Endothelial cell of umbilical vein (primary cell): ENCODE measurements around the gene CCDC82. TPM values are rescaled to one million over a fixed set of nuclear protein-coding genes. Genes with fewer than 3 reads are reported as not detected.

Source experiments
- BruUV-seq: library from RNA; stranded (reverse); fragments of 400-500 nt; replicated peaks from 2 replicates; lab custom pipeline; 2021; lab: Mats Ljungman, UMichigan
- CTCF ChIA-PET: fragments of 300-600, 350-600 bp; sonication (Branson Sonifier 250); formaldehyde crosslinking; loops from one replicate; lab custom pipeline; 2021; ENCODE audit warnings: antibody characterized with exemption, inconsistent platforms; lab: Charles Lee
- POLR2A ChIA-PET: fragments of 300-600, 350-600 bp; sonication (Branson Sonifier 250); formaldehyde crosslinking; loops from one replicate; lab custom pipeline; 2021; ENCODE audit warnings: antibody characterized with exemption, inconsistent platforms; lab: Charles Lee
- DNase-seq: peaks from one replicate; pipeline ENCODE4 v3.0.0-alpha.2; 2011; ENCODE audit warnings: low read depth, low spot score
- FAIRE-seq: peaks from 2 replicates; lab custom pipeline; 2011; peaks lifted over from hg19 to GRCh38; lab: Jason Lieb, UNC
- H2AFZ ChIP-seq: 2 replicates; pipeline ENCODE4 v1.6.0; 2012; ENCODE audit warnings: low read depth, low read length, control low read depth, inconsistent platforms
- H3K27ac ChIP-seq: 2 replicates; pipeline ENCODE4 v1.5.1; 2011; ENCODE audit warnings: low read depth, mild to moderate bottlenecking, control low read depth, low read length, moderate library complexity; ENCODE audit not compliant: insufficient read depth
- H3K27me3 ChIP-seq, 2 experiments: 2 replicates each; pipeline versions ENCODE4 v1.6.0 to v1.6.1; 2011; ENCODE audit warnings: low read length in 2 of 2, mixed read lengths in 1 of 2; ENCODE audit not compliant: control insufficient read depth in 2 of 2, insufficient read depth in 2 of 2
- H3K36me3 ChIP-seq, 2 experiments: 2 replicates in 1 of 2; 3 replicates in 1 of 2; pipeline ENCODE4 v1.5.1; 2011; ENCODE audit warnings: low read length in 2 of 2, mild to moderate bottlenecking in 1 of 2, moderate library complexity in 1 of 2; ENCODE audit not compliant: control insufficient read depth in 2 of 2, insufficient read depth in 2 of 2; ENCODE audit errors: extremely low read depth in 1 of 2
- H3K4me1 ChIP-seq: 3 replicates; pipeline ENCODE4 v1.5.1; 2011; ENCODE audit warnings: mild to moderate bottlenecking, low read length; ENCODE audit not compliant: control insufficient read depth, insufficient read depth; ENCODE audit errors: extremely low read depth
- H3K4me2 ChIP-seq: 2 replicates; pipeline ENCODE4 v1.6.1; 2011; ENCODE audit warnings: low read length, control low read depth, mixed read lengths; ENCODE audit not compliant: insufficient read depth
- H3K4me3 ChIP-seq, 3 experiments: fragments of 200-600 bp in 1 of 3; sonication (generic), shearing (Covaris generic) in 1 of 3; replicated peaks in 1 of 3; 2 replicates each; pipeline ENCODE4 v1.5.1; 2011 to 2016; ENCODE audit warnings: control low read depth in 3 of 3, low read length in 3 of 3, mild to moderate bottlenecking in 2 of 3, inconsistent platforms in 1 of 3, low read depth in 1 of 3, moderate library complexity in 1 of 3; ENCODE audit not compliant: insufficient read depth in 1 of 3
- H3K79me2 ChIP-seq: 2 replicates; pipeline ENCODE4 v1.6.0; 2012; ENCODE audit warnings: low read length, inconsistent platforms; ENCODE audit not compliant: control insufficient read depth, insufficient read depth
- H3K9ac ChIP-seq: replicated peaks from 2 replicates; pipeline ENCODE3; 2011; ENCODE audit warnings: low read length, control low read depth; ENCODE audit not compliant: insufficient read depth; ENCODE audit errors: extremely low read depth
- H3K9me1 ChIP-seq: replicated peaks from 3 replicates; pipeline ENCODE4 v1.6.0; 2011; ENCODE audit warnings: mild to moderate bottlenecking, low read length; ENCODE audit not compliant: control insufficient read depth, insufficient read depth; ENCODE audit errors: extremely low read depth
- H3K9me3 ChIP-seq: replicated peaks from 2 replicates; pipeline ENCODE4 v1.5.1; 2012; ENCODE audit warnings: low read length, inconsistent platforms; ENCODE audit not compliant: control insufficient read depth, insufficient read depth
- H4K20me1 ChIP-seq: replicated peaks from 2 replicates; pipeline ENCODE3; 2011; ENCODE audit warnings: mild to moderate bottlenecking, low read length; ENCODE audit not compliant: control insufficient read depth, insufficient read depth; ENCODE audit errors: extremely low read depth
- CTCF ChIP-seq, 2 donors: IDR thresholded peaks; 1 replicate in 1 of 2; 2 replicates in 1 of 2; pipeline ENCODE4 v1.5.1; 2011; ENCODE audit warnings: low read length in 2 of 2, mild to moderate bottlenecking in 2 of 2, moderate library complexity in 2 of 2, control low read depth in 1 of 2, inconsistent platforms in 1 of 2, low read depth in 1 of 2; ENCODE audit not compliant: insufficient read depth in 1 of 2; ENCODE audit errors: extremely low read depth in 1 of 2
- EZH2 ChIP-seq: IDR thresholded peaks from 2 replicates; pipeline ENCODE4 v1.6.1; 2012; ENCODE audit warnings: borderline replicate concordance, low read depth, mild to moderate bottlenecking, moderate library complexity, low read length, inconsistent platforms; ENCODE audit not compliant: severe bottlenecking
- FOS ChIP-seq: IDR thresholded peaks from 2 replicates; pipeline ENCODE4 v1.6.1; 2011; ENCODE audit warnings: mild to moderate bottlenecking, low read length, moderate library complexity, borderline replicate concordance; ENCODE audit not compliant: insufficient read depth
- GATA2 ChIP-seq: IDR thresholded peaks from 2 replicates; pipeline ENCODE4 v1.7.0; 2011; ENCODE audit warnings: low read depth, mild to moderate bottlenecking, moderate library complexity, mixed read lengths, low read length; ENCODE audit not compliant: insufficient read length, insufficient read depth
- JUN ChIP-seq: IDR thresholded peaks from 2 replicates; pipeline ENCODE4 v1.6.1; 2011; ENCODE audit warnings: borderline replicate concordance, low read depth; ENCODE audit not compliant: insufficient read length, insufficient read depth
- MAX ChIP-seq: IDR thresholded peaks from 2 replicates; pipeline ENCODE4 v1.6.1; 2011; ENCODE audit not compliant: insufficient read depth, insufficient read length
- MYC ChIP-seq: IDR thresholded peaks from one replicate; pipeline ENCODE4 v1.6.1; 2011; ENCODE audit warnings: mild to moderate bottlenecking, low read depth, low read length
- POLR2A ChIP-seq: IDR thresholded peaks from 2 replicates; pipeline ENCODE4 v1.6.1; 2012; ENCODE audit warnings: low read depth, mild to moderate bottlenecking, control low read depth, low read length
- POLR2AphosphoS5 ChIP-seq: IDR thresholded peaks from 2 replicates; pipeline ENCODE4 v1.6.1; 2012; ENCODE audit warnings: low read depth, mild to moderate bottlenecking, control low read depth, low read length, moderate library complexity; ENCODE audit not compliant: insufficient read depth
- dilution Hi-C: fragments of 300-500 bp; cut with MboI; formaldehyde crosslinking; loops from one replicate; pipeline ENCODE4 v1.15.0; 2019; ENCODE audit warnings: low sequenced_read_pairs; ENCODE audit not compliant: extremely low pct_ligation_motif_present
- intact Hi-C: fragments of 100-400 bp; cut with micrococcal nuclease; formaldehyde crosslinking; loops from one replicate; pipeline ENCODE4 v1.10.0; 2022
- polyA plus RNA-seq, 4 experiments: library from polyadenylated mRNA; depleted of rRNA in 3 of 4; stranded (reverse) in 3 of 4; unstranded in 1 of 4; fragments of >200 nt; gene quantifications; 2 replicates each; pipeline versions ENCODE4 v1.2.1 to v1.2.3, GENCODE V29; 2011 to 2012; ENCODE audit warnings: missing spikeins in 1 of 4
- total RNA-seq: library from RNA; stranded (reverse); gene quantifications from 2 replicates; pipeline ENCODE4 v1.2.3, GENCODE V29; 2021

The CCDC82 gene
- total and polyA plus RNA-seq, 2 donors (not counting 3 experiments of a cell fraction or from before 2014, with no cell fraction given): 8.1 to 33.4 TPM

- peak overlapping the region; percentile 95 for H3K27ac ChIP-seq
- intact Hi-C loops (loop anchor here (1.0 to 2.0 kb wide), 2 partner anchors 28 to 60 kb away; no protein-coding TSS in a partner anchor), dilution Hi-C loops (no loop called here)
- ChIA-PET CTCF (interaction anchor here (0.6 to 10.5 kb wide), 5 partner anchors 8 to 260 kb away, joined by 3 to 156 read pairs (median 6); partner anchors contain the start of gene MAML2), POLR2A (no interaction called here)
- H3K27me3 ChIP-seq: no peaks in the 10 kb centered on the region
- H3K4me1 ChIP-seq: peaks cover 72% of the 10 kb centered on the region
- no peaks in the 10 kb centered on the region for H3K36me3 ChIP-seq
- H4K20me1 ChIP-seq: no peaks in the 10 kb centered on the region
- no peaks in the 10 kb centered on the region for H3K9me1 ChIP-seq
- H2AFZ ChIP-seq: peak overlapping the region; percentile 59
- H3K4me3 ChIP-seq: peak overlapping the region in 1 of 3 experiments; percentile 9
- BruUV-seq: TSS peak; percentile 96
- H3K9ac ChIP-seq: peak overlapping the region; percentile 77
- H3K4me2 ChIP-seq: peak overlapping the region; percentile 62
- H3K79me2 ChIP-seq: peaks cover 16% of the 10 kb centered on the region
- FAIRE-seq: peak; percentile 56
- DNase-seq: peak; percentile 65
- TF ChIP-seq POLR2AphosphoS5 (peak; percentile 69), FOS (peak; percentile 42), MYC (no peak), JUN (peak; percentile 49), CTCF (IDR thresholded peaks at IDR 0.05; ENCODE audit: extremely low read depth in 1 of 2, insufficient read depth in 1 of 2, low read depth in 1 of 2, low read length in 2 of 2) (no peak), GATA2 (no peak), EZH2 (no peak), MAX (no peak), POLR2A (peak; percentile 55)
- H3K9me3 ChIP-seq: no peaks in the 10 kb centered on the region
Observed at GRCh38 chr11:96314326-96315020, 75.2 kb downstream of the CCDC82 start.
